ENCODE measurements around the gene ADM2.
"Not testable (repeated sequence)": the region's sequence is repeated elsewhere in the genome, so short reads cannot be mapped to it uniquely, and the experiment has no call there.

ADM2 gene

GRCh38 chr22:50481440-50482106, at the start of gene ADM2:
Gene ADM2 (plus strand): TSS chr22:50481543. CDS start chr22:50481848, 305 bp downstream.
- no peak for DNase-seq

DNA sequence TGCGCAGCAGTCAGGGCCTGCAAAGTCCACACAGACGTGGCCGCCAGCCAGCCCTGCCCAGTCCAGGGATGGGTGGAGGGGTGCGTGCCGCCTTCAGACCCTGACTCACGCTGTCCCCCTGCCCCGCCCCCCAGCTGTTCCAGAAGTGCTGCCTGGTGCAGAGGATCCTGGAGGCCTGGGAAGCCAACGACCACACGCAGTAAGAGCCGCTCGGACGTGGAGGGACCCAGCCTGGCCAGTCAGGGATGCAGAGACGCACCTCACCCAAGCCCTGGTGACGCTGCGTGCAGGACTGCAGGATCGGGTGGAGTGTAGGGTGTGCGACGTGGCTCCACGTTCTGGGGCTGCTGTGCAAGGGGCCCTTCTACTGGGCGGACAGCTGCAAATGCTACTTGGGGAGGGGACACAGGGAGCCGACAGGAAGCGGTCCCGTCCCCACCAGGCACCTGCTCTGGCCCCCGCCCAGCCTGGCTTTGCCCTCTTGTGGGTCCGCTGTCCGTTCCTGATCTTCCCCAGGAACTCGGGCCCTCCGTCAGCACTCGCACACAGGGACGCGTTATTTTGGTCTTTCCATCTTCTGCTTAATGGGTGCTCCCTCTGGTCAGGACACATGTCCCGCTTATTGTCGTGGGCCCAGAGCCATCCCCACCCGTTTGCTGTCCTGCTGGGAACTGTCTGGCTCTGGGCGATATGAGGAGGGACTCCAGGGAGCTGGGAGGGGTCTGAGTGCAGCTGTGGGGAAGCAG, 49.0 kb upstream of the ADM2 start:
- no peak for DNase-seq

DNA sequence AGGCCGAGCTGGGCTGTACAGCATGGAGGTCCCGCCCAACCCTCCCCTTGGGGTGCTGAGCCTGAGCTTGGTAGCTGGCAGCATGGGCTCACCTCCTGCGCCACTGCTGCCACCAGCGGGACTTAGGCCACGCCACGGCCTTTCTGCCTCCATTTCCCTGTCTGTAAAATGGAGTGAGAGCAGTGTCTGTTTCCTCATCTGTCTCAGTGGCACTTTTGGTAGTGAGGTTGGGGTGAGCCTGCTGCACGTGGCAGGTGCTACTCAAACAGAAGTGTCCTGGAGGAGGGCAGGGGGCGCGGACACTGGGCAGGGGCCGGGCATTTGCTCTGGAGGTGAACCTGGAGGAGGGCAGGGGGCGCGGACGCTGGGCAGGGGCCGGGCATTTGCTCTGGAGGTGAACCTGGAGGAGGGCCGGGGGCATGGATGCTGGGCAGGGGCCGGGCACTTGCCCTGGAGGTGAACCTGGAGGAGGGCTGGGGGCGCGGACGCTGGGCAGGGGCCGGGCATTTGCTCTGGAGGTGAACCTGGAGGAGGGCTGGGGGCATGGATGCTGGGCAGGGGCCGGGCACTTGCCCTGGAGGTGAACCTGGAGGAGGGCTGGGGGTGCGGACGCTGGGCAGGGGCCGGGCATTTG, 48.3 kb upstream of the ADM2 start:
- not testable (repeated sequence) for DNase-seq

- no peak for DNase-seq
Observed at GRCh38 chr22:50434849-50435248, 46.5 kb upstream of the ADM2 start.

DNA sequence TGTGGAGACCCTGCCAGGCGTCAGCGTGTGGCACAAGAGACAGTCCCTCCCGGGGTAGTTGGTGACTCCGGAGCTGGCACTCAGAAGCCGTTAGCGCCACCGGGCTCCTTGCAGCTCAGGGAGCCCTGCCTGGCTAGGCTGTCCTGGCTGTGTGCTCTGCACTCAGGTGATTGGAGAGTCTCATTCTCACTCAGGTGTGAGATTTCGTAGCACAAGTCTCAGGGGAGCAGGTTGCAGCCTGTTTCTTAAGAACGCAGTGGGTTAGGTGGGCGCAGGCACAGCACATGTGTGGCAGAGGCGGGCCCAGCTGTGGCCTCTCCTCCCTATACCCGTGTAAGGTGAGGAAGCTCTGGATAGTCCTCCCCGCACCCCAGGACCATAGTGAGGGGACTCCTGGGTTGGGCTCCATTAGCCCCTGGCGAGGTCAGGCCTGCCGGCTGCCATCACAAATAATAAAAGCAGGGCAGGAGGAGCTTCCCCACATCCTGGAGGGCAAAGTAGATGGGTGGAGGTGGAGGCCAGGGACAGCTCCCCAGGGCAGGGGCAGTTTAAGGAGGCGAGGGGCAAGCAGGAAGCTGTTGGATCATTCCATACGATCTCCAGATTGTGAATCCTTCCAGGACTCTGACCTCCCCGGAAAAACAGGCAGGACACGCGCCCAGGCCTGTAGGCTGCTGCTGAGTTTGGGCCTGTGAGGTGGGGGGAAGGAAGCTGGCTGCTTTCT, 45.9 kb upstream of the ADM2 start:
- peak; percentile 28 for DNase-seq

DNA sequence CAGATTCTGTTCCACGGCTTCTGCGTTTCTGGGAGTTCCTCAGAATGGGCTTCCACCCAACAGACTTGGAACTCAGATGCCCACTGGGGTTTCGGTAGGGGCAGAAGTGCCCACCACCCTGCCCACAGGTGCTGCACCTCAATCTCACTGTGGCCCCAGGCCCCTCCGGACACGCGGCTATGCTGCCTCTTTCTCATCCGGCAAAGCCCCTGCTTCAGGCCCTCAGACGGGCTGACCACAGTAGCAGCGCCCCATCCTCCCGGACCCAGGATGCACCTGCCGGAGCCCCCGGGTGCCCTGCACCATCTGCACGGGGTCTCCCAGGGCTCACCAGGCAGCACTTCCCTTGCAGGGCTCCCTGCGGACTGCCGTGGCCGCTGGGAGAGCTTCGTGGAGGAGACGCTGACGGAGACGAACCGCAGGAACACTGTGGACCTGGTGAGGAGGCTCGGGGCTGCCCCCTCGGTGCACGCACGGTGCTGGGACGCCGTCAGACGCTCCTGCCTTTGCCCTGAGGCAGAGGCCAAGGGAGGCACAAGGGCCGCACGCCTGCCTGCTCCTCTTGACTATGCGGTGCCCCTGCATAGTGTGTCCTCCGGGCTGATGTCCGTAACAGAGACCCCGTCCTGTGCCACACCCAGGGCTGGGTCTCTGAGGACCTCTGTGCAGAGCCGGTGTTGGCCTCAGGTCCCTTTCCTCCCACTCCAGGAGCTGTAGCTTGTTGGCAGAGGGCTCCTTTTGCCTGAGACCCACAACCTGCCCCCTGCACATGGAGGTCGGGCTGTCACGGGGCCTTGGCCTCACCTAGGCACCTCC, 45.1 kb upstream of the ADM2 start:
- no peak for DNase-seq

- no peak for DNase-seq
Observed at GRCh38 chr22:50436841-50437341, 44.5 kb upstream of the ADM2 start.

- DNase-seq: no peak
Observed at GRCh38 chr22:50437511-50438304, 43.6 kb upstream of the ADM2 start.

- DNase-seq: no peak
Observed at GRCh38 chr22:50438305-50439275, 42.8 kb upstream of the ADM2 start.

- DNase-seq: no peak
Observed at GRCh38 chr22:50439314-50439870, 42.0 kb upstream of the ADM2 start.

- peak; percentile 23 for DNase-seq
Observed at GRCh38 chr22:50439871-50440331, 41.4 kb upstream of the ADM2 start.

GRCh38 chr22:50440544-50441249, 40.6 kb upstream of the ADM2 start:
- no peak for DNase-seq

DNA sequence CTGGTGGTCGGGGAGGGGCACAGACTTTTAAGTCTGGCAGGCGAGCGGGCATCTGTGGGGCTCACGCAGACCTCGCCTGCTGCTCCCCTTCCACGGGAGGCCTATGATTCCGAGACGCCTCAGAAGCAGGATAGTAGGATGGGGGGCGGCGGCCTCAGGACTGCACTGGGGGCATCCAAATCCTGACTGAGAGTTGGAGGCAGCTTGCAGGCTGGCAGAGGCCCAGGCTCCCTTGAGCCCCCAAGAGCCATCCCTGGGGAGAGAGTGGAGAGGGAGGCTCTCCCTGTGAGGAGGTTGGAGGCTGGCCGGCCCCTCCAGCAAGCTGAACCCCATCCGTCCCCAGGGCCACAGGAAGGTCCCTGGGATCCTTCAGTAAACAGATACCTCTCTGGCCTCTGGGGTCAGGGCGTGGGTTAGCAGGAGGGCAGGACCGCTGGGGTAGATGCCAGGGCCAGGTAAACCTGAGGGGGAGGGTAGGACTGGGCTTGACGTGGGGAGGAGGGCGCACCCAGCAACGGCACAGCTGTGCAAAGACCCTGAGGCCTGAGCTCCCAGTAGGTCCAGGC, 39.8 kb upstream of the ADM2 start:
- no peak for DNase-seq

- DNase-seq: no peak
Observed at GRCh38 chr22:50443197-50443596, 38.1 kb upstream of the ADM2 start.

- DNase-seq: no peak
Observed at GRCh38 chr22:50443801-50444625, 37.3 kb upstream of the ADM2 start.

DNA sequence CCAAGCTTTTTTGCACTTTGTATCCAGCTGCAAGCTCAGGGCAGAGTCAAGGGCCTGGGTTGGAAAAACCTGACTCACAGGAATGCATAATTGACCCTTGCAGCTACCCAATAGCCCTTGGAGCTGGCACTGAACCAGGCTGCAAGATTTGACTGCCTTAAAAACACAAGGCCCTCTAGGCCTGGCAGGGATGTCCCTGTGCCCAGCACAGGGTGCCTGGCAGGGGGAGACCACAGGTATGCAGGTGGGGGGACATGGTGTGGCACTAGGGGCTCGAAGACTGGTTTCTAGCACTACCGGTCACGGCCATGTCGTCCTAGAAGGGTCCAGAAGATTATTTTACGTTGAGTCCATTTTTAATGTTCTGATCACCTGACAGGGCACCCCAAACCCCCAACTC, 36.7 kb upstream of the ADM2 start:
- DNase-seq: no peak

- DNase-seq: no peak
Observed at GRCh38 chr22:50445071-50445879, 36.1 kb upstream of the ADM2 start.

All from 8988T (cell line).